ENCODE measurements around the gene ELP1. TPM values are rescaled to one million over a fixed set of nuclear protein-coding genes. Genes with fewer than 3 reads are reported as not detected.

ELP1 gene
- total RNA-seq, 1 experiment from 2014 or later = 27.9 TPM

- TF ChIP-seq MYBL2 (CRISPR knock-in tag; IDR thresholded peaks at IDR 0.05) (no peak), MLX (CRISPR knock-in tag; IDR thresholded peaks at IDR 0.05) (no peak)
- Mint-ChIP-seq H3K27ac (no peak overlapping the region), H3K4me3 (no peak overlapping the region), H3K4me1 (no peaks in the 10 kb centered on the region), H3K36me3 (peaks cover 27% of the 10 kb centered on the region), H3K27me3 (ENCODE audit: low read depth) (no peaks in the 10 kb centered on the region), H3K9me3 (no peaks in the 10 kb centered on the region)
- ChIA-PET CTCF (no interaction called here), POLR2A (no interaction called here)
- DNase-seq (ENCODE audit: low spot score) (no peak), ATAC-seq (no peak)
Measured at GRCh38 chr9:108883085-108883484, 50.8 kb downstream of the ELP1 start.

- H3K4me1 Mint-ChIP-seq = no peaks in the 10 kb centered on the region
- no peak overlapping the region for H3K4me3 Mint-ChIP-seq
- H3K9me3 Mint-ChIP-seq = no peaks in the 10 kb centered on the region
- TF ChIP-seq RORB (CRISPR knock-in tag; IDR thresholded peaks at IDR 0.05) = no peak
- TF ChIP-seq ETV6 (CRISPR knock-in tag; IDR thresholded peaks at IDR 0.05) = no peak
- TF ChIP-seq TEAD4 (CRISPR knock-in tag; IDR thresholded peaks at IDR 0.05) = no peak
- TF ChIP-seq SMAD4 (CRISPR knock-in tag; IDR thresholded peaks at IDR 0.05) = no peak
- no peak for TF ChIP-seq SOX15 (CRISPR knock-in tag; IDR thresholded peaks at IDR 0.05)
- no peak for TF ChIP-seq NR2C2 (CRISPR knock-in tag; IDR thresholded peaks at IDR 0.05)
- TF ChIP-seq ZNF121 (CRISPR knock-in tag; IDR thresholded peaks at IDR 0.05) = 0 out of 2 replicates have a peak, but pooled peaks have one; percentile 5
- TF ChIP-seq ERG (CRISPR knock-in tag; IDR thresholded peaks at IDR 0.05) = no peak
- DNase-seq (ENCODE audit: low spot score) (no peak), ATAC-seq (no peak)
- CTCF ChIA-PET = no interaction called here
- POLR2A ChIA-PET = no interaction called here
- H3K27ac Mint-ChIP-seq = peak overlapping the region; percentile 63; the same call in 1 of the 2 replicates
- peaks cover 32% of the 10 kb centered on the region for H3K36me3 Mint-ChIP-seq
- no peaks in the 10 kb centered on the region for H3K27me3 Mint-ChIP-seq (ENCODE audit: low read depth)
Measured at GRCh38 chr9:108882052-108882888, 51.7 kb downstream of the ELP1 start.

GRCh38 chr9:108880738-108881316 is 53.1 kb downstream of the ELP1 start:
- DNase-seq (ENCODE audit: low spot score) (no peak), ATAC-seq (no peak)
- peaks cover 40% of the 10 kb centered on the region for H3K36me3 Mint-ChIP-seq
- H3K4me1 Mint-ChIP-seq = no peaks in the 10 kb centered on the region
- H3K9me3 Mint-ChIP-seq = no peaks in the 10 kb centered on the region
- POLR2A ChIA-PET = no interaction called here
- H3K27me3 Mint-ChIP-seq (ENCODE audit: low read depth) = no peaks in the 10 kb centered on the region
- H3K27ac Mint-ChIP-seq = no peak overlapping the region
- CTCF ChIA-PET = no interaction called here
- no peak overlapping the region for H3K4me3 Mint-ChIP-seq
- TF ChIP-seq, protein P1, sequence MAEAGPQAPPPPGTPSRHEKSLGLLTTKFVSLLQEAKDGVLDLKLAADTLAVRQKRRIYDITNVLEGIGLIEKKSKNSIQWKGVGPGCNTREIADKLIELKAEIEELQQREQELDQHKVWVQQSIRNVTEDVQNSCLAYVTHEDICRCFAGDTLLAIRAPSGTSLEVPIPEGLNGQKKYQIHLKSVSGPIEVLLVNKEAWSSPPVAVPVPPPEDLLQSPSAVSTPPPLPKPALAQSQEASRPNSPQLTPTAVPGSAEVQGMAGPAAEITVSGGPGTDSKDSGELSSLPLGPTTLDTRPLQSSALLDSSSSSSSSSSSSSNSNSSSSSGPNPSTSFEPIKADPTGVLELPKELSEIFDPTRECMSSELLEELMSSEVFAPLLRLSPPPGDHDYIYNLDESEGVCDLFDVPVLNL (CRISPR knock-in tag; IDR thresholded peaks at IDR 0.05; ENCODE audit: borderline replicate concordance, low read depth) = no peak
- no peak for TF ChIP-seq JAZF1 (CRISPR knock-in tag; IDR thresholded peaks at IDR 0.05)
- TF ChIP-seq ZNF671 (CRISPR knock-in tag; IDR thresholded peaks at IDR 0.05) = no peak
- TF ChIP-seq, protein P2, sequence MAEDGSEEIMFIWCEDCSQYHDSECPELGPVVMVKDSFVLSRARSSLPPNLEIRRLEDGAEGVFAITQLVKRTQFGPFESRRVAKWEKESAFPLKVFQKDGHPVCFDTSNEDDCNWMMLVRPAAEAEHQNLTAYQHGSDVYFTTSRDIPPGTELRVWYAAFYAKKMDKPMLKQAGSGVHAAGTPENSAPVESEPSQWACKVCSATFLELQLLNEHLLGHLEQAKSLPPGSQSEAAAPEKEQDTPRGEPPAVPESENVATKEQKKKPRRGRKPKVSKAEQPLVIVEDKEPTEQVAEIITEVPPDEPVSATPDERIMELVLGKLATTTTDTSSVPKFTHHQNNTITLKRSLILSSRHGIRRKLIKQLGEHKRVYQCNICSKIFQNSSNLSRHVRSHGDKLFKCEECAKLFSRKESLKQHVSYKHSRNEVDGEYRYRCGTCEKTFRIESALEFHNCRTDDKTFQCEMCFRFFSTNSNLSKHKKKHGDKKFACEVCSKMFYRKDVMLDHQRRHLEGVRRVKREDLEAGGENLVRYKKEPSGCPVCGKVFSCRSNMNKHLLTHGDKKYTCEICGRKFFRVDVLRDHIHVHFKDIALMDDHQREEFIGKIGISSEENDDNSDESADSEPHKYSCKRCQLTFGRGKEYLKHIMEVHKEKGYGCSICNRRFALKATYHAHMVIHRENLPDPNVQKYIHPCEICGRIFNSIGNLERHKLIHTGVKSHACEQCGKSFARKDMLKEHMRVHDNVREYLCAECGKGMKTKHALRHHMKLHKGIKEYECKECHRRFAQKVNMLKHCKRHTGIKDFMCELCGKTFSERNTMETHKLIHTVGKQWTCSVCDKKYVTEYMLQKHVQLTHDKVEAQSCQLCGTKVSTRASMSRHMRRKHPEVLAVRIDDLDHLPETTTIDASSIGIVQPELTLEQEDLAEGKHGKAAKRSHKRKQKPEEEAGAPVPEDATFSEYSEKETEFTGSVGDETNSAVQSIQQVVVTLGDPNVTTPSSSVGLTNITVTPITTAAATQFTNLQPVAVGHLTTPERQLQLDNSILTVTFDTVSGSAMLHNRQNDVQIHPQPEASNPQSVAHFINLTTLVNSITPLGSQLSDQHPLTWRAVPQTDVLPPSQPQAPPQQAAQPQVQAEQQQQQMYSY (CRISPR knock-in tag; IDR thresholded peaks at IDR 0.05) = no peak
- TF ChIP-seq ZNF219 (CRISPR knock-in tag; IDR thresholded peaks at IDR 0.05; ENCODE audit: borderline replicate concordance) = no peak
- TF ChIP-seq SP1 (CRISPR knock-in tag; conservative IDR thresholded peaks at IDR 0.05) = no peak
- no peak for TF ChIP-seq FOXK1 (CRISPR knock-in tag; IDR thresholded peaks at IDR 0.05)
- TF ChIP-seq, protein P3, sequence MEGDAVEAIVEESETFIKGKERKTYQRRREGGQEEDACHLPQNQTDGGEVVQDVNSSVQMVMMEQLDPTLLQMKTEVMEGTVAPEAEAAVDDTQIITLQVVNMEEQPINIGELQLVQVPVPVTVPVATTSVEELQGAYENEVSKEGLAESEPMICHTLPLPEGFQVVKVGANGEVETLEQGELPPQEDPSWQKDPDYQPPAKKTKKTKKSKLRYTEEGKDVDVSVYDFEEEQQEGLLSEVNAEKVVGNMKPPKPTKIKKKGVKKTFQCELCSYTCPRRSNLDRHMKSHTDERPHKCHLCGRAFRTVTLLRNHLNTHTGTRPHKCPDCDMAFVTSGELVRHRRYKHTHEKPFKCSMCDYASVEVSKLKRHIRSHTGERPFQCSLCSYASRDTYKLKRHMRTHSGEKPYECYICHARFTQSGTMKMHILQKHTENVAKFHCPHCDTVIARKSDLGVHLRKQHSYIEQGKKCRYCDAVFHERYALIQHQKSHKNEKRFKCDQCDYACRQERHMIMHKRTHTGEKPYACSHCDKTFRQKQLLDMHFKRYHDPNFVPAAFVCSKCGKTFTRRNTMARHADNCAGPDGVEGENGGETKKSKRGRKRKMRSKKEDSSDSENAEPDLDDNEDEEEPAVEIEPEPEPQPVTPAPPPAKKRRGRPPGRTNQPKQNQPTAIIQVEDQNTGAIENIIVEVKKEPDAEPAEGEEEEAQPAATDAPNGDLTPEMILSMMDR (IDR thresholded peaks at IDR 0.05) = no peak
- no peak for TF ChIP-seq ESRRA (CRISPR knock-in tag; IDR thresholded peaks at IDR 0.05; ENCODE audit: borderline replicate concordance)
- TF ChIP-seq, protein P4, sequence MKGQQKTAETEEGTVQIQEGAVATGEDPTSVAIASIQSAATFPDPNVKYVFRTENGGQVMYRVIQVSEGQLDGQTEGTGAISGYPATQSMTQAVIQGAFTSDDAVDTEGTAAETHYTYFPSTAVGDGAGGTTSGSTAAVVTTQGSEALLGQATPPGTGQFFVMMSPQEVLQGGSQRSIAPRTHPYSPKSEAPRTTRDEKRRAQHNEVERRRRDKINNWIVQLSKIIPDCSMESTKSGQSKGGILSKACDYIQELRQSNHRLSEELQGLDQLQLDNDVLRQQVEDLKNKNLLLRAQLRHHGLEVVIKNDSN (CRISPR knock-in tag; IDR thresholded peaks at IDR 0.05) = no peak
- TF ChIP-seq CREB1 (CRISPR knock-in tag; IDR thresholded peaks at IDR 0.05) = no peak
- TF ChIP-seq PRRX2 (CRISPR knock-in tag; IDR thresholded peaks at IDR 0.05) = no peak
- no peak for TF ChIP-seq ZNF423 (CRISPR knock-in tag; IDR thresholded peaks at IDR 0.05)

Data from WTC11 (cell line).